ENCODE results near the gene NRSN2. TPM values are rescaled to one million over a fixed set of nuclear protein-coding genes. Genes with fewer than 3 reads are reported as not detected.

The NRSN2 gene
- polyA plus RNA-seq, 1 of the 3 experiments (the other 2 are of a cell fraction), result 146 TPM

DNA sequence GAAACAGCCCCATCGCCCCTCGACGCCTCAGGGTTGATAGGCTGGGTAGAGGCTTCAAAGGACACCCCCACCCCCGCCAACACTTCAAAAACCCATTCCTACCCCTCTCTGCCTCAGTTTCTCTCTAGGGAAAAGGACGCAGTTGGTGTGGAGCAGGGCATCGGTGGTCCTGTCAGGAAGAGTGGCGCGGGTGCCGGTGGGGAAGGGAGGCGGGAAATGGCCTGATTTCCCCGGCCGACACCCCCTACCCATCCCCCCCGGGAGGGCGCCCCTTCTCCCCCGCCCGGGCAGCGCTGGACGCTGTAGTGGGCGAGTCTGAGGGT lies 367 bp downstream of the NRSN2 start (continued):
- TF ChIP-seq, protein P1, sequence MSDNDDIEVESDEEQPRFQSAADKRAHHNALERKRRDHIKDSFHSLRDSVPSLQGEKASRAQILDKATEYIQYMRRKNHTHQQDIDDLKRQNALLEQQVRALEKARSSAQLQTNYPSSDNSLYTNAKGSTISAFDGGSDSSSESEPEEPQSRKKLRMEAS (IDR thresholded peaks at IDR 0.05; ENCODE audit: low read depth), result no peak
- TF ChIP-seq NRF1 (IDR thresholded peaks at IDR 0.05; ENCODE audit: low read depth, low read length), result no peak
- no peak for TF ChIP-seq YY1 (IDR thresholded peaks at IDR 0.05; ENCODE audit: low read depth)
- TF ChIP-seq, protein P2, sequence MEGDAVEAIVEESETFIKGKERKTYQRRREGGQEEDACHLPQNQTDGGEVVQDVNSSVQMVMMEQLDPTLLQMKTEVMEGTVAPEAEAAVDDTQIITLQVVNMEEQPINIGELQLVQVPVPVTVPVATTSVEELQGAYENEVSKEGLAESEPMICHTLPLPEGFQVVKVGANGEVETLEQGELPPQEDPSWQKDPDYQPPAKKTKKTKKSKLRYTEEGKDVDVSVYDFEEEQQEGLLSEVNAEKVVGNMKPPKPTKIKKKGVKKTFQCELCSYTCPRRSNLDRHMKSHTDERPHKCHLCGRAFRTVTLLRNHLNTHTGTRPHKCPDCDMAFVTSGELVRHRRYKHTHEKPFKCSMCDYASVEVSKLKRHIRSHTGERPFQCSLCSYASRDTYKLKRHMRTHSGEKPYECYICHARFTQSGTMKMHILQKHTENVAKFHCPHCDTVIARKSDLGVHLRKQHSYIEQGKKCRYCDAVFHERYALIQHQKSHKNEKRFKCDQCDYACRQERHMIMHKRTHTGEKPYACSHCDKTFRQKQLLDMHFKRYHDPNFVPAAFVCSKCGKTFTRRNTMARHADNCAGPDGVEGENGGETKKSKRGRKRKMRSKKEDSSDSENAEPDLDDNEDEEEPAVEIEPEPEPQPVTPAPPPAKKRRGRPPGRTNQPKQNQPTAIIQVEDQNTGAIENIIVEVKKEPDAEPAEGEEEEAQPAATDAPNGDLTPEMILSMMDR (IDR thresholded peaks at IDR 0.05), result no peak
- TF ChIP-seq ELF1 (IDR thresholded peaks at IDR 0.05), result no peak
- no peak for TF ChIP-seq RCOR1 (IDR thresholded peaks at IDR 0.05; ENCODE audit: low read length)
- no peak for TF ChIP-seq CHD2 (IDR thresholded peaks at IDR 0.05; ENCODE audit: low read length, partially characterized antibody)

DNA sequence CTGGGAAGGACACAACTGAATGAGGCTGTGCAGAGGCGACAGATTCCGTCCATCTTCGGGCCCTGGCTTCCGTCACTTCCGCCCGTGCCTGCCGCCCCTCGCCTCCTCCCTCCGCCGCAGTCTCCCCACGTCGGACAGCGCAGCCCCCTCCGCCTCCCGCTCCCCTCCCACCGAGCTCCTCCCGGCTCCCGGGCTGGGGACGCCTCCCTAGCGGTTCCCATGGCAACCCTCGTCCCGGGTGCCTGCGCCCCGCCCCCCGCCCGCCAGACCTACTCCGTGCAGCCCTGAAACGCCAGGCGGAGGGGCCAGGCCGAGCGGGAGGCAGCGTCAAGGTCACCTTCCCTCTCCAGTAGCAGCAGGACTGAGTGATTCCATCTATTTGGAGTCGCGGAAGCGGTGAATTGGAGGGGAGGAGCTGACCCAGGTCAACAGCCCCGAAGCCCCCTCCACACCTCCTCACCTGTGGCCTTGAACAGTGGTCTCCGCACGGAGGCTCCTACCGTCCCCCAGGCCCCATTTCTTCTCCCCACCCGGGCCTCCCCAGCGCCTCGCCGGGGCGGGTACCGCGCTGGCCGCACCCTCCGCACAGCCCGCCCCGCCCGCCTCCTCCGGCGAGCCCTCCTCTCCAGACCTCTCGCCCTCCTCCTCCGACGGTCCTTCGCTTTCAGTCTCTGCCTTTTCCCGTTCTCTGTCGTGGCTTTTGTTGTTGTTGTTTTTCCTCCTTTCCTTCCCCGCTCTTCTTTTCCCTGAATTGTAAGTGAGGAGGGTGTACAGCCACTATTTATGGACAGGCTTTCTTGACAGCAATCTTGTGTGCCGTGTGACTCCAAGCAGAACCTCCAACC lies 951 bp downstream of the NRSN2 start:
- Histone ChIP-seq H3K79me2 (ENCODE audit: insufficient read depth) (peaks cover 17% of the 10 kb centered on the region), H3K27me3 (ENCODE audit: insufficient read depth) (no peaks in the 10 kb centered on the region), H3K4me1 (ENCODE audit: control insufficient read depth in 1 of 2, insufficient read depth in 2 of 2, low read depth in 1 of 2, low read length in 1 of 2) (peaks cover 0 to 16% of the 10 kb centered on the region in 2 experiments; a peak in 2 of 4 replicates), H2AFZ (ENCODE audit: low read depth) (peak overlapping the region; percentile 89; the same call in 1 of the 2 replicates), H3K36me3 (replicated peaks in 1 of 2; ENCODE audit: control insufficient read depth in 1 of 2, insufficient read depth in 2 of 2, low read length in 1 of 2) (peaks cover 6 to 17% of the 10 kb centered on the region in 2 experiments), H3K4me2 (peak overlapping the region; percentile 99), H3F3A (replicated peaks; ENCODE audit: insufficient read depth) (peaks cover 10% of the 10 kb centered on the region), H4K20me1 (ENCODE audit: insufficient read depth) (no peaks in the 10 kb centered on the region), H3K27ac (ENCODE audit: low read depth in 2 of 2, low read length in 1 of 2) (peak overlapping the region; percentile 97 to 98), H3K4me3 (ENCODE audit: low read depth in 2 of 2, low read length in 1 of 2) (peak overlapping the region; percentile 62 to 88), H3K9me3 (no peaks in the 10 kb centered on the region), H3K9me2 (no peaks in the 10 kb centered on the region), H3K9ac (peak overlapping the region; percentile 93)
- DNase-seq, result peak; percentile 100
- WGBS (ENCODE audit: low lambda C conversion rate), result 1% methylated on average over 24 of the region's 61 CpGs
- ChIA-PET CTCF (interaction anchor here (1.8 to 5.6 kb wide), 2 partner anchors 17 to 51 kb away, joined by 5 to 65 read pairs; partner anchors contain the start of gene ZCCHC3), POLR2A (interaction anchor here (0.6 to 3.9 kb wide), 11 partner anchors 14 to 196 kb away, joined by 3 to 39 read pairs (median 7); partner anchors contain the start of genes CSNK2A1, SOX12 and TRIB3)
- TF ChIP-seq, protein P3, sequence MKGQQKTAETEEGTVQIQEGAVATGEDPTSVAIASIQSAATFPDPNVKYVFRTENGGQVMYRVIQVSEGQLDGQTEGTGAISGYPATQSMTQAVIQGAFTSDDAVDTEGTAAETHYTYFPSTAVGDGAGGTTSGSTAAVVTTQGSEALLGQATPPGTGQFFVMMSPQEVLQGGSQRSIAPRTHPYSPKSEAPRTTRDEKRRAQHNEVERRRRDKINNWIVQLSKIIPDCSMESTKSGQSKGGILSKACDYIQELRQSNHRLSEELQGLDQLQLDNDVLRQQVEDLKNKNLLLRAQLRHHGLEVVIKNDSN (IDR thresholded peaks at IDR 0.05; ENCODE audit: borderline replicate concordance, low read depth), result no peak
- no peak for TF ChIP-seq EZH2phosphoT487 (IDR thresholded peaks at IDR 0.05; ENCODE audit: borderline replicate concordance, low read depth)
- TF ChIP-seq, protein P4, sequence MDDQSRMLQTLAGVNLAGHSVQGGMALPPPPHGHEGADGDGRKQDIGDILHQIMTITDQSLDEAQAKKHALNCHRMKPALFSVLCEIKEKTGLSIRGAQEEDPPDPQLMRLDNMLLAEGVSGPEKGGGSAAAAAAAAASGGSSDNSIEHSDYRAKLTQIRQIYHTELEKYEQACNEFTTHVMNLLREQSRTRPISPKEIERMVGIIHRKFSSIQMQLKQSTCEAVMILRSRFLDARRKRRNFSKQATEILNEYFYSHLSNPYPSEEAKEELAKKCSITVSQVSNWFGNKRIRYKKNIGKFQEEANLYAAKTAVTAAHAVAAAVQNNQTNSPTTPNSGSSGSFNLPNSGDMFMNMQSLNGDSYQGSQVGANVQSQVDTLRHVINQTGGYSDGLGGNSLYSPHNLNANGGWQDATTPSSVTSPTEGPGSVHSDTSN (IDR thresholded peaks at IDR 0.05), result peak; percentile 60
- TF ChIP-seq NFIC (IDR thresholded peaks at IDR 0.05; ENCODE audit: borderline replicate concordance), result no peak
- TF ChIP-seq EP300 (IDR thresholded peaks at IDR 0.05; ENCODE audit: borderline replicate concordance in 1 of 2, low read depth in 1 of 2, low read length in 1 of 2), result no peak; a peak in 1 of 4 replicates
- peak; percentile 77 for TF ChIP-seq POLR2AphosphoS5 (IDR thresholded peaks at IDR 0.05; ENCODE audit: low read depth, low read length)
- no peak for TF ChIP-seq RFX5 (IDR thresholded peaks at IDR 0.05; ENCODE audit: low read length)
- peak; percentile 78 for TF ChIP-seq GABPA (IDR thresholded peaks at IDR 0.05; ENCODE audit: low read depth)
- no peak for TF ChIP-seq RXRA (IDR thresholded peaks at IDR 0.05; ENCODE audit: borderline replicate concordance, low read depth)
- peak; percentile 47; the same call in 1 of the 2 replicates for TF ChIP-seq RCOR1 (IDR thresholded peaks at IDR 0.05; ENCODE audit: low read length)
- no peak for TF ChIP-seq FOSL2 (IDR thresholded peaks at IDR 0.05; ENCODE audit: borderline replicate concordance, low read depth)
- TF ChIP-seq SMC3 (IDR thresholded peaks at IDR 0.05; ENCODE audit: low read depth, low read length), result no peak
- peak; percentile 63; the same call in 1 of the 2 replicates for TF ChIP-seq MXI1 (IDR thresholded peaks at IDR 0.05; ENCODE audit: low read depth, low read length)
- TF ChIP-seq SIN3A (IDR thresholded peaks at IDR 0.05; ENCODE audit: borderline replicate concordance, low read depth, low read length), result peak; percentile 76; the same call in 1 of the 2 replicates
- no peak for TF ChIP-seq FOXM1 (IDR thresholded peaks at IDR 0.05; ENCODE audit: low read depth)
- no peak for TF ChIP-seq RAD21 (IDR thresholded peaks at IDR 0.05; ENCODE audit: low read length)
- TF ChIP-seq, protein P5, sequence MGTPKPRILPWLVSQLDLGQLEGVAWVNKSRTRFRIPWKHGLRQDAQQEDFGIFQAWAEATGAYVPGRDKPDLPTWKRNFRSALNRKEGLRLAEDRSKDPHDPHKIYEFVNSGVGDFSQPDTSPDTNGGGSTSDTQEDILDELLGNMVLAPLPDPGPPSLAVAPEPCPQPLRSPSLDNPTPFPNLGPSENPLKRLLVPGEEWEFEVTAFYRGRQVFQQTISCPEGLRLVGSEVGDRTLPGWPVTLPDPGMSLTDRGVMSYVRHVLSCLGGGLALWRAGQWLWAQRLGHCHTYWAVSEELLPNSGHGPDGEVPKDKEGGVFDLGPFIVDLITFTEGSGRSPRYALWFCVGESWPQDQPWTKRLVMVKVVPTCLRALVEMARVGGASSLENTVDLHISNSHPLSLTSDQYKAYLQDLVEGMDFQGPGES (IDR thresholded peaks at IDR 0.05; ENCODE audit: low read depth, low read length), result no peak
- TF ChIP-seq JUND (IDR thresholded peaks at IDR 0.05), result no peak
- 0 out of 2 replicates have a peak, but pooled peaks have one; percentile 28 for TF ChIP-seq NRF1 (IDR thresholded peaks at IDR 0.05; ENCODE audit: low read depth, low read length)
- 0 out of 2 replicates have a peak, but pooled peaks have one; percentile 20 for TF ChIP-seq FOXJ3 (CRISPR knock-in tag; IDR thresholded peaks at IDR 0.05)
- peak; percentile 77 for TF ChIP-seq CHD2 (IDR thresholded peaks at IDR 0.05; ENCODE audit: low read length, partially characterized antibody)
